GM18858 (cell line): ENCODE measurements around the gene PILRB.
"Not testable (repeated sequence)": the region's sequence is repeated elsewhere in the genome, so short reads cannot be mapped to it uniquely, and the experiment has no call there.

Source experiments
- ATAC-seq: cut with Tn5 transposase; IDR thresholded peaks from one replicate; pipeline ENCODE4 v1.9.1; 2021; ENCODE audit not compliant: unreplicated experiment

The PILRB gene

DNA sequence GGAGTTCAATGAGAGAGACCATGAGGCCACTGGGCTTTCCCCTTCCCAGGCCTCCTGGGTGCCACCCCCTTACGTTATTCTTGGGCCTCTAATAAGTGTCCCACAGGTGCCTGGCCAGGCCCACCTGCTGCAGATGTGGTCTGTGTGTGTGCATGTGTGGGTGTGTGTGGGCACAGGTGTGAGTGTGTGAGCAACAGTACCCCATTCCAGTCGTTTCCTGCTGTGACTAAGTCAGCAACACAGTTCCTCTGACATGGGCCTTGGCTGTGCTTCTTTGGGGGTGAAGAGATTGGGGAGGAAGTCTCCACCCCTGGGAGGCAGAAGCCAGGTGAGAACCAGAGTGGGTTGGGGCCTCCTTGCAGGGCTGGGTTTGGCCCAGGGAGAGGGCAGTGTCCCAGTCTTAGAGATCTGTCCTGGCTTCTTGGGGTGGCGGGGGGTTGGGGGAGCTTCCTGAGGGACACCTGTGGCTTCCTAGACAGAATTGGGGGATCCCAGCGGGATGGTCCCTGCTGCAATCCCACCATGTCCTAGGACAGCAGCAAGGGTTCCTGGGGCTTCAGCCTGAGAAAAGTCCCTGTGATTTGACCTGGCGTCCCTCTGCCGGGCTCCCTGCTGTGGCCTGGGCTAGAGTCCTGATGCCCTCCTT lies 4.1 kb upstream of the PILRB start:
- ATAC-seq, result no peak

DNA sequence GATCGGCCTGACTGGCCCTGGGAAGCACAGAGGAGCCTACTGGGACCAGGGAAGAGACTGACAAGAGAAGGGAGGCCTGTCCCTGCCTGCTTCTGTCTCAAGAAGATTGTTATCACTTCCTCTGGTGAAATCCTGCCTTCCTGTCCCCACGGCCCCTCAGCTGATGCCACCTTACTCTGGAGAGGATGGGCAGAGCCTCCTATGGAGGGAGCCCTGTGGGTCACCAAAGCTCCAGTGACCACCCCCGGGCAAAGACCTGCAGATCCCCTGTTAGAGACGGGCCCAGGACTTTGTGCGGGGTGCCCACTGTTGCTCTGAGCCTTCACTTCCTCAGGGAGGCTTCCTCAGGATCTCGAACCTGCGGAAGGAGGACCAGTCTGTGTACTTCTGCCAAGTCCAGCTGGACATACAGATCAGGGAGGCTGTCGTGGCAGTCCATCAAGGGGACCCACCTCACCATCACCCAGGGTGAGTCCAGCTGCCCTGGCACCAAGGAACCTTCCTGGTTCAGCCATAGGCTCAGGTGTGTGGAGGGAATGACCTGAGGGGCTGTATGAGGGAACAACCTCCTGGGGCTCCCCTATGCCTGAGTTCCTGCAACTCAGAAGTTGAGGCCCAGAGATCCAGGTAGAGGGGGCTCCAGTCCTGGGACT lies 1.4 kb upstream of the PILRB start:
- ATAC-seq, result no peak

DNA sequence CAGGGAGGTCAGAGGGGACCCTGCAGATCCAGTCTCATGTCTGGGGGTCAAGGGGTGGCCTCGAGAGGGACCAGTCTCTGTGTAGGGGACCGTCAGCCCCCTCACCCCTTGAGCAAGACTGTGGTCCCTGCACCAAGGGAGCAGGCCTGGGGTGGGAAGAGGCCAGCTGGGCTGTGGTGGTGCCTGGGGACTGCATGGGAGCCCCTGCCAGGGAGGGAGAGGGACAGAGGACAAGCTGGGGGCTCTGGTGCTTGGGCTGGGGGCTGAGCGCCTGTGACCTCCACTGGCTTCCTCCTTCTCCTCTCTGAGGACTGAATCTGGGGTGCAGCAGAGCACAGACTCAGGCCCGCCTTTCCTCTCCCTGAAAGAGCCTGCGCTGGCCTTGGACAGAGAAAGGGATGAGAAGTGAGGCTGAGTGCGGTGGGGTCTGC lies 771 bp upstream of the PILRB start:
- no peak for ATAC-seq

DNA sequence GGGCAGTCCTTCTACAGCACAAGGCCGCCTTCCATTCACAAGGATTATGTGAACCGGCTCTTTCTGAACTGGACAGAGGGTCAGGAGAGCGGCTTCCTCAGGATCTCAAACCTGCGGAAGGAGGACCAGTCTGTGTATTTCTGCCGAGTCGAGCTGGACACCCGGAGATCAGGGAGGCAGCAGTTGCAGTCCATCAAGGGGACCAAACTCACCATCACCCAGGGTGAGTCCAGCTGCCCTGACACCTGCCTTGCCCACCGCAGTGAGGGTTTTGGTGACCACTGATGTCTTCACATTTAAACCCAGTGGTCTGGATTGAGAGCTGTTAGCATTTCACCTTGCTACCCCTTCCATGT lies 918 bp downstream of the PILRB start:
- ATAC-seq, result no peak

DNA sequence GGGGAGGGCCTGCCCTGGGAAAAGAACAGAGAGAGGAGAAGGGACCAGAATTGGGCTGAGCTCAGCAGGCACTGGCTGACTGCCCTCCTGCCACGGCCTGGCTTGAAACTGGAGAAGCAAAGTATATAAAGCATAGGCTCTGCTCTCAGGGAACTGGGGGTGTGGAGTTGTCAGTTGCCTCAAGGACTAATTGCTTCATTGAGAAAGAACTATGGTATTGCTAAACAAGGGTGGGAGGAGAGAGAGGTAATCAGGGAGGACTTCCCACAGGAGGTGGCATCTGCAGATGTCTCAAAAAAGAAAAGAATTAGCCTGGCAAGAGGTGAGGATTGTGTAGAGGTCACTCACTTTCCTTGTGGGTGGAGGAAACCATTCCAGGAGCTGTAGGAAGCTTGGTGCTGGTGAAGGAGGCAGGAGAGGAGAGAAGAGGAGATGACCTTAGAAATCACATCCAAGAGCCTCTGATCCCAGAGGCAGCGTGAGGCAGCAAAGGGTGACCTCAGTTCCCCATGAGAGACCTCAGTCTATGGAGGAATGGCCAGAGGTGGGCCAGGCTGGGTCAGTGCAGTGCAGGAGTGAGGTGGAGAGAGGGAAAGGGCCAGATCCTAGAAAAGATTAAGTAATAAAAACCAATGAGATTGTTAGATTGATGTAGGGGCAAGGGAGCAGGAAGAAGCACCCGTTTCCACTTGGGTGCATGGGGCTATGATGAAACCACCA lies 2.4 kb downstream of the PILRB start:
- no peak for ATAC-seq

DNA sequence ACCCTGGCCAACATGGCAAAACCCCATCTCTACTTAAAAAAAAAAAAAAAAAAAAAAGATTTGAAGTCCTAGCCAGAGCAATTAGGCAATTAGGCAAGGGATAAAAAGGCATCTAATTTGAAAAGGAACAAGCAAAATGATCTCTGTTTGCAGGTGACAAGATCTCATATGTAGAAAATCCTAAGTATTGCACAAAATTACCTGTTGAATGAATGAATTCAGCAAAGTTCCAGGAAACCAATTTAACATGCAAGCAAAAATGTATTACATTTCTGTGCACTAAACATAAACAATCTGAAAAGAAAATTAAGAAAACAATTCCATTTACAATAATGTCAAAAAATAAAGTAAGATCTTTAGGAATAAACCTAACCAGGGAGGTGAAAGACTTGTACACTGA lies 5.2 kb downstream of the PILRB start:
- ATAC-seq, result no peak

DNA sequence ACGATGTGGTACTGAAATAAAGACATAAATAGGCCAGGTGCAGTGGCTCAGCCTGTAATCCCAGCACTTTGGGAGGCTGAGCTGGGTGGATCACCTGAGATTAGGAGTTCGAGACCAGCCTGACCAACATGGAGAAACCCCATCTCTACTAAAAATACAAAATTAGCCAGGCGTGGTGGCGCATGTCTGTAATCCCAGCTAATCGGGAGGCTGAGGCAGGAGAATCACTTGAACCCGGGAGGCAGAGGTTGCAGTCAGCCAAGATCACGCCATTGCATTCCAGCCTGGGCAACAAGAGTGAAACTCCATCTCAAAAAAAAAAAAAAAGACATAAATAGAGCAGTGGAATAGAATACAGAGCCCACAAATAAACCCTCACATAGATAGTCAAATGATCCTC lies 5.9 kb downstream of the PILRB start:
- ATAC-seq, result not testable (repeated sequence)

DNA sequence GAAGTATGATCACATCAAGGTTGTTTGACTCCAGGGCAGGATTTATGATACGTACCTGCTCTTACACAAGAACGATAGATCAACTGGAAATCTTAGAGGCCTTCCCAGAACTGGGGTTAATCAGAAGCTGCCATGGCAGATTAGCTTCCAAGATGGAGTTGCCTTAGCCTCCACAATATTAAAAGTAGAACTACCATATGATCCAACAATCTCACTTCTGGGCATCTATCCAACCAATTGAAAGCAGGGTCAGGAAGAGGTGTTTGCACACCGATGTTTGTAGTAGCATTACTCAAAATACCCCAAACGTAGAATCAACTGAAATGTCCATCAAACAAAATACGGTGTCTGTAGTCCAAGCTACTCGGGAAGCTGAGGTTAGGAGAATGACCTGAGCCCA lies 6.6 kb downstream of the PILRB start:
- ATAC-seq, result no peak

DNA sequence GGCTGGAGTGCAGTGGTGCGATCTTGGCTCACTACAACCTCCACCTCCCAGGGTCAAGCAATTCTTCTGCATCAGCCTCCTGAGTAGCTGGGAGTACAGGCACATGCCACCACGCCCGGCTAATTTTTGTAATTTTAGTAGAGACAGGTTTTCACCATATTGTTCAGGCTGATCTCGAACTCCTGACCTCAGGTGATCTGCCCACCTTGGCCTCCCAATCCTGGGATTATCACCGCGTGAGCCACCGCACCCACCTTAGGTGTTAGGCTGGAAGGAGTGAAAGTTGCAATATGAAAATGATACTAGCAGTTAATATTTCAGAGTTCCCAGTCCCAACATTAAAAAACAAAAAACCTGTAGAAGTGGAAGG lies 8.1 kb downstream of the PILRB start:
- ATAC-seq, result not testable (repeated sequence)

DNA sequence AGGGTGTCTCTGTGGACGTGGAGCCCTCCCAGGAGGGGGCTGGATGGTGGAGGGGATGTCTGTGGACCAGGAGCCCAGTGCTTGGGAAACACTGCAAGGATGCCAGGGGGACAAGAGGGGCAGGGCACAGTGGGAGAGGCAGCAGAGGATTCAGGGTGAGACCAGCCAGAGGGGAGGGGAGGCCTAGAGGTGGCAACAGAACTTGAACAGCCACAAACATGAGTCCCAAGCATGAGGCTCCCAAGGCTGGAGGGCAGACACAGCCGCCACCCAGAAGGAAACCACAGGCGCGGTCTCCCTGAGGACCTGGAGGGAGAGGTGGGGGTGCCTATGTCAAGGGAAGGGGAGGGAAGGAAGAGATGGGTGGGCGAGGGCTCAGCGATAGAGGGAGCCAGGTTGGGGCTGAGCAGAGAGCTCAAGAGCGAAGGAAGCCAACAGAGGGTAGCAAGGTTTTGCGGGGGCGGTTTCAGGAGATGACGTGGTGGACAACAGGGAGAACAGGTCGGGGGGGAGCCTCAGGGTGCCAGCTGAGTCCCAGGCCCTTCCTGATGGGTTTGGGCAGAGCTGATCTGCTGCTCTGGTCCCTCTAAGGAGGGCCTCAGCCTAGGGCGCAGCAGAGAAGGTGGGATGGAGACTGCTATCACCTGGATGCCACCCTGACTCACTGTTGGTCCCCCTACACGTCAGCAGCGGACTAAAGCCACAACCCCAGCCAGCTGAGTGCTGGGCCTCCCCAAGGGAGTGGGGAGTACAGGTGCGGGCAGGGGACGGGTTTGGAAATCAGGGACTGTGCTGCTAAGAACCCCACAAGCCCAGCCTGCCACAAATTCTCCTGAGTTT lies 8.7 kb downstream of the PILRB start:
- no peak for ATAC-seq

DNA sequence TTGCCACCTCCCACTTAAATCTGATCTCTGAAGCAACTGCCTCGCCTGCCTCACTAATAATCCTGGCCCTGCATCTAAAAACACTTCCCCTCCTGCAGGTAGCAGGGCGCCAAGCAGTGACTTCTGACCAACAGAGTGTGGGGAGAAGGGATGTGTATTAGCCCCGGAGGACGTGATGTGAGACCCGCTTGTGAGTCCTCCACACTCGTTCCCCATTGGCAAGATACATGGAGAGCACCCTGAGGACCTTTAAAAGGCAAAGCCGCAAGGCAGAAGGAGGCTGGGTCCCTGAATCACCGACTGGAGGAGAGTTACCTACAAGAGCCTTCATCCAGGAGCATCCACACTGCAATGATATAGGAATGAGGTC lies 9.3 kb downstream of the PILRB start:
- no peak for ATAC-seq

DNA sequence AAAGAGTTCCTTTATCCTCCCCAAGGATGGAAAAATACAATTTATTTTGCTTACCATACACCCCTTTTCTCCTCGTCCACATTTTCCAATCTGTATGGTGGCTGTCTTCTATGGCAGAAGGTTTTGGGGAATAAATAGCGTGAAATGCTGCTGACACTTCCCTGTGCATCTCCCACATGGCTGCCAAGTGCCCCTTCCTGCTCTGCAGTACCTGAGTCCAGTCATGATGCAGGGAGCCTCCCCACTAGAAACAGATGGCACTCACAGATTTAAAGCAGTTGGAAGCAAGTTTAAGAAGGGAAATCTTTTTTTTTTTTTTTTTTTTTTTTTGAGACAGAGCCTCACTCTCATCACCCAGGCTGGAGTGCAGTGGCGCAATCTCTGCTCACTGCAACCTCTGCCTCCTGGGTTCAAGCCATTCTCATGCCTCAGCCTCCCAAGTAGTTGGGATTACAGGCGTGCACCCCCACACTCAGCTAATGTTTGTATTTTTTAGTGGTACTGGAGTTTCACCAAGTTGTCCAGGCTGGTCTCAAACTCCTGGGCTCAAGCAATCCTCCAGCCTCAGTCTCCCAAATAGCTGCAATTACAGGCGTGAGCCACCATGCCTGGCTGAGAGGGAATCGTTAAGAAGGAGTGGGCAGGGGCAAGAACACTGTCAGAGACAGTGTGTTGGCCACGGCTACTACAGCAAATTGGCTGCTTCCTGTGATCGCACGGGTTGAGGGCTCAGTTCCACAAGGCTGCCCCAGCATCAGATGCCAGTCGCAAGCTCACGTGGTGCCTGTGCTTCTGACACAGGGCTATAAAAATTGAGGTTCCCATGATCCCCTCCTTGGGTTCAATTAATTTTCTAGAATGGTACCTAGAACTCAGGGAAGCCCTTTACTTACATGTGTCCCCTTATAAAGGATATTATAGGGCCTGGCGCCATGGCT lies 10.0 kb downstream of the PILRB start:
- ATAC-seq, result no peak

DNA sequence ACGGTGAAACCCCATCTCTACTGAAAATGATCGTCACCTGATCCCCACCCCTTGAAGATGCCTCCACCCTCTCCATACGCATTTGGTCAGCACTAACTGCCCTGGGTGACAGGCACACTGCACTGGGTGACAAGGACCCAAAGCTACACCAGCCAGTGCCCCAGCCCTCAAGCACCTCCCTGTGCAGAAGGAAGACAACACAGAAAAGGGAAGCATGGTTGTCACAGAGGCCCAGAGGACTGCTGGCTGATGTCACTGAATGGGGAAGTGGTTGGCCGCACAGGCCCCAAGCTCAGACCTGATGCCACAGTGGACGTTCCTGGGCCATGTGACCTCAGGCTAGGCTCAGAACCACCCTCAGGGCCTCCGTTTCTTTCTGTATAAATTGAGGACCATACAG lies 11.2 kb downstream of the PILRB start:
- no peak for ATAC-seq

DNA sequence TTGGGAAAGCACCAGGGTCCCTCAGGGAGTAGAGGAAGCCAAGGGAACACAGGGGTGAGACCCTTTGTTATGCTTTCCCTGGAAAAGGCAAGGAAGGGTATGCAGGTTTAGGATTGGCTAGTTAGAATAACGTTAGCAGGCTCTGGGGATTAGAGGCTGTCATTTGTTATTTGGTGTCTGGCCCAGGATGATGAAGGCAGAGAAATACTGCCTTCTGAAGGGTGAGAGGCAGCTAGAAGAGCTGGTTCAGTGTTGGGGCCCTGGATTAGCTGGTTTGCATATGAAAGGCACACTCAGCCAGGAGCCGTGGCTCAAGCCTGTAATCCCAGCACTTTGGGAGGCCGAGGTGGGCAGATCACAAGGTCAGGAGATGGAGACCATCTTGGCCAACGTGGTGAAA lies 12.4 kb downstream of the PILRB start:
- ATAC-seq, result no peak

DNA sequence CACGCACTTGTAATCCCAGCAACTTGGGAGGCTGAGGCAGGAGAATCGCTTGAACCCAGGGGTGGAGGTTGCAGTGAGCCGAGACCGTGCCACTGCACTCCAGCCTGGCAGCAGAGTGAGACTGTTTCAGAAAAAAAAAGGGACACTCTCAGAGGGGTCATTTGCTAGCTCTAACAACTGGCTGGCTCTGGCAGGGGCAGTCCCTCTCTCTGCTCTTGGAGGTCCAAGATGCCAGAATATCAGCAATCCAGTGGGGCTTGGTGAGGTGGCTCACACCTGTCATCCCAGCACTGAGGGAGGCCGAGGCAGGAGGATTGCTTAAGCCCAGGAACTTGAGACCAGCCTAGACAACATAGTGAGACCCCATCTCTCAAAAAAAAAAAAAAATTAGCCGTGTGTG lies 12.8 kb downstream of the PILRB start:
- no peak for ATAC-seq

DNA sequence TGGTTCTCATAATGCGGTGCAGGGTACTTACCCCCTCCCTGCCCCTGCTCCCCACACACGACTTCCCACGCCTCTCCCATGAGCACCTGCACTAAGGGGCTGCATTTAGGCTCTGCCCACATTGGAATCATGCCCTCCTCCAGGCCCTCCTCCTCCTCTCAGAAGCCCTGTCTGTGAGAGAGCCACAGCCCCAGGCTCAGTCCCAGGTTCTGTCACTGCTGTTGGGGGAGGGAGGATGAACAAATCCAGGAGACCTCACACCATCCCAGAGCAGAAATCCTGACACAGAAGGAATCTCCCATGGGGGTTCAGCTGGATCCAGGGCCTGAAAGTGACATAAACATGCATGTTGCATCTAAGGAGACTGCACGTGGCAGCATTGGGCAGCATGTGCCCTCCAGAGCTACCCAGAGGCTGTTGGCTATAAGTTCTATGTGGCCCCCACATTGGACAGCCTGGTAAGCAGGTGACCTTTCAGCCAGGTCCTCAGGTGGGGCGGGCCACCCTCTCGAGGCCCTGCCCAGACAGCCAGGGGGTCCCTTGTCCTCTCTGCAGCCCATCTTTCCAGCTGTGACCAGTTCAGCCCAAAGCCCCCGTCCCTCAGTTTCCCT lies 13.7 kb downstream of the PILRB start:
- no peak for ATAC-seq

DNA sequence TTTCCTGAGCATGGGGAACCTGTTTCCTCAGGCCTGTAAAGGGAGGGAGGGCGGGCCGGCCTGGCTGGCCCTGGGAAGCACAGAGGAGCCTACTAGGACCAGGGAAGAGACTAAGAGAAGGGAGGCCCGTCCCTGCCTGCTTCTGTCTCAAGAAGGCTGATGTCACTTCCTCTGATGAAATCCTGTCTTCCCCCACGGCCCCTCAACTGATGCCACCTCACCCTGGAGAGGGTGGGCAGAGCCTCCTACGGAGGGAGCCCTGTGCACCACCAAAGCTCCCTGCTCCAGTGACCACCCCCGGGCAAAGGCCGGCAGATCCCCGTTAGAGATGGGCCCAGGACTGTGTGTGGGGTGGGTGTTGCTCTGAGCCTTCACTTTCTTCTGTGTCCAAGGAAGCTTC lies 14.3 kb downstream of the PILRB start:
- no peak for ATAC-seq

DNA sequence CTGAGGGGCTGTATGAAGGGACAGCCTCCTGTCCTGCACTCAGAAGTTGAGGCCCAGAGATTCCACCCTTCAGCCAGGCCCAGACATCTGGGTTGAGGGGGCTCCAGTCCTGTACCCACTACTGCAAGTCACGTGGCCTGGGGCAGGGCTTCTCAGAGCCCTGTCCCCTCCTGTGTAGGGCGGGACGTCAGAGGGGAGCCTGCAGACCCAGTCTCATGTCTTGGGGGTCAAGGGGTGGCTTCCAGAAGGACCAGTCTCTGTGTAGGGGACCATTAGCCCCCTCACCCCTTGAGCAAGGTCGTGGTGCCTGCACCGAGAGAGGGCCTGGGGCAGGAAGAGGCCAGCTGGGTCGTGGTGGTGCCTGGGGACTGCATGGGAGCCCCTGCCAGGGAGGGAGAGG lies 14.8 kb downstream of the PILRB start:
- ATAC-seq, result no peak

DNA sequence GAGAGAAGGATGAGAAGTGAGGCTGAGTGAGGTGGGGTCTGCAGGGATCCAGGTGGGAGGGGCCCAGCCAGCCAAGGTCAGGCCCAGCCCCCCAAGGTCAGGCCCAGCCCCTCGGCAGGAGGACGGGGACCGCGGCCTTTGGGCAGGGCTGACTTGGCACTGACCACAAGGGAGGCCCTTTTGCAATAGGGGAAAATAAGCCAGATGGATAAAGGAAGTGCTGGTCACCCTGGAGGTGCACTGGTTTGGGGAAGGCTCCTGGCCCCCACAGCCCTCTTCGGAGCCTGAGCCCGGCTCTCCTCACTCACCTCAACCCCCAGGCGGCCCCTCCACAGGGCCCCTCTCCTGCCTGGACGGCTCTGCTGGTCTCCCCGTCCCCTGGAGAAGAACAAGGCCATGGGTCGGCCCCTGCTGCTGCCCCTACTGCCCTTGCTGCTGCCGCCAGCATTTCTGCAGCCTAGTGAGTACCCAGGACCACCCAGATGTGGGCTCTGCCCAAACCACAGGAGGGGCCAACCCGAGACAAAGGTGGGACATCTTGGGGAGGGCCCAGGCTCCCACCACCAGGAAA lies 15.4 kb downstream of the PILRB start, which contains the start of gene PILRA:
TSS of gene PILRA (plus strand) at position 227 of the 571 bp plus-strand sequence. CDS start at position 397, 170 bp downstream.
- no peak for ATAC-seq
